Measurements from ENCODE around the gene CD69.
A peak's percentile ranks its signal among the peaks of the same experiment; 100 is the strongest.
"Not testable (repeated sequence)": the region's sequence is repeated elsewhere in the genome, so short reads cannot be mapped to it uniquely, and the experiment has no call there.

Gene CD69

GRCh38 chr12:9713032-9713558 lies 47.6 kb downstream of the CD69 start:
- FAIRE-seq: not testable (repeated sequence)

GRCh38 chr12:9711664-9712063 lies 49.0 kb downstream of the CD69 start:
- FAIRE-seq: no peak

GRCh38 chr12:9710584-9711375 lies 49.9 kb downstream of the CD69 start:
- no peak for FAIRE-seq

- no peak for FAIRE-seq
Observed at GRCh38 chr12:9708853-9709252, 51.8 kb downstream of the CD69 start.

- FAIRE-seq: peak; percentile 39
Observed at GRCh38 chr12:9707864-9708808, 52.6 kb downstream of the CD69 start.

- no peak for FAIRE-seq
Observed at GRCh38 chr12:9707356-9707755, 53.3 kb downstream of the CD69 start.

GRCh38 chr12:9706086-9706685 lies 54.5 kb downstream of the CD69 start:
- FAIRE-seq: no peak

- FAIRE-seq: not testable (repeated sequence)
Observed at GRCh38 chr12:9704561-9704960, 56.1 kb downstream of the CD69 start.
